H1 (cell line): ENCODE measurements around the gene GPR180.

Source experiments
- CEBPB ChIP-seq: IDR thresholded peaks from 2 replicates; pipeline ENCODE4 v1.6.1; 2012; ENCODE audit warnings: low read depth, low read length
- CHD2 ChIP-seq: IDR thresholded peaks from 2 replicates; pipeline ENCODE4 v1.6.1; 2012; ENCODE audit warnings: low read length, improper control_type of control experiment
- EP300 ChIP-seq, 2 experiments: IDR thresholded peaks; 1 replicate in 1 of 2; 2 replicates in 1 of 2; pipeline ENCODE4 v1.6.1; 2011 to 2012; ENCODE audit warnings: low read depth in 2 of 2, low read length in 2 of 2, mild to moderate bottlenecking in 2 of 2, borderline replicate concordance in 1 of 2, inconsistent platforms in 1 of 2, moderate library complexity in 1 of 2
- EZH2 ChIP-seq: fragments of 200-600 bp; sonication (generic); IDR thresholded peaks from 2 replicates; pipeline ENCODE4 v1.7.1; 2012; ENCODE audit warnings: low read depth, mild to moderate bottlenecking, moderate library complexity, low read length, inconsistent platforms; ENCODE audit not compliant: severe bottlenecking
- GABPA ChIP-seq: IDR thresholded peaks from 2 replicates; pipeline ENCODE4 v1.6.1; 2011; ENCODE audit warnings: mild to moderate bottlenecking, low read length, moderate library complexity, borderline replicate concordance; ENCODE audit not compliant: insufficient read depth
- GTF2F1 ChIP-seq: IDR thresholded peaks from 2 replicates; pipeline ENCODE4 v1.6.1; 2012; ENCODE audit warnings: low read depth, low read length, improper control_type of control experiment, borderline replicate concordance
- MAFK ChIP-seq: IDR thresholded peaks from 2 replicates; pipeline ENCODE4 v1.6.1; 2012; ENCODE audit warnings: low read depth, mild to moderate bottlenecking, improper control_type of control experiment, low read length
- POLR2A ChIP-seq, 2 experiments: IDR thresholded peaks; 1 replicate in 1 of 2; 2 replicates in 1 of 2; pipeline ENCODE4 v1.6.1; 2011; ENCODE audit warnings: low read depth in 2 of 2, low read length in 2 of 2, mild to moderate bottlenecking in 2 of 2; ENCODE audit errors: control extremely low read depth in 1 of 2
- POU5F1 ChIP-seq: IDR thresholded peaks from 2 replicates; pipeline ENCODE4 v1.6.1; 2011; ENCODE audit warnings: low read depth, mild to moderate bottlenecking, low read length, moderate library complexity
- RFX5 ChIP-seq: IDR thresholded peaks from 2 replicates; pipeline ENCODE4 v1.6.1; 2011; ENCODE audit warnings: low read depth, low read length, improper control_type of control experiment, borderline replicate concordance
- SAP30 ChIP-seq: fragments of 300-600 bp; sonication (generic); IDR thresholded peaks from 2 replicates; pipeline ENCODE4 v1.7.1; 2012; ENCODE audit warnings: low read length, moderate library complexity, mild to moderate bottlenecking, inconsistent platforms; ENCODE audit not compliant: insufficient read depth, insufficient replicate concordance
- TCF12 ChIP-seq: IDR thresholded peaks from 2 replicates; pipeline ENCODE4 v1.6.1; 2011; ENCODE audit warnings: low read depth, mild to moderate bottlenecking, low read length
- TF ChIP-seq, protein P1 (sequence below), 3 experiments: IDR thresholded peaks; 1 replicate in 2 of 3; 2 replicates in 1 of 3; pipeline versions ENCODE4 v1.5.1 to v1.6.1; 2011; ENCODE audit warnings: low read length in 3 of 3, mild to moderate bottlenecking in 3 of 3, inconsistent platforms in 2 of 3, low read depth in 1 of 3, moderate library complexity in 1 of 3; ENCODE audit not compliant: insufficient read depth in 1 of 3; ENCODE audit errors: control extremely low read depth in 1 of 3
- TF ChIP-seq, protein P2 (sequence below): IDR thresholded peaks from 2 replicates; pipeline ENCODE4 v1.6.1; 2012; ENCODE audit warnings: inconsistent platforms

GRCh38 chr13:94683409-94683808, 81.8 kb downstream of the GPR180 start:
- TF ChIP-seq GTF2F1 = no peak
- TF ChIP-seq, protein P1, sequence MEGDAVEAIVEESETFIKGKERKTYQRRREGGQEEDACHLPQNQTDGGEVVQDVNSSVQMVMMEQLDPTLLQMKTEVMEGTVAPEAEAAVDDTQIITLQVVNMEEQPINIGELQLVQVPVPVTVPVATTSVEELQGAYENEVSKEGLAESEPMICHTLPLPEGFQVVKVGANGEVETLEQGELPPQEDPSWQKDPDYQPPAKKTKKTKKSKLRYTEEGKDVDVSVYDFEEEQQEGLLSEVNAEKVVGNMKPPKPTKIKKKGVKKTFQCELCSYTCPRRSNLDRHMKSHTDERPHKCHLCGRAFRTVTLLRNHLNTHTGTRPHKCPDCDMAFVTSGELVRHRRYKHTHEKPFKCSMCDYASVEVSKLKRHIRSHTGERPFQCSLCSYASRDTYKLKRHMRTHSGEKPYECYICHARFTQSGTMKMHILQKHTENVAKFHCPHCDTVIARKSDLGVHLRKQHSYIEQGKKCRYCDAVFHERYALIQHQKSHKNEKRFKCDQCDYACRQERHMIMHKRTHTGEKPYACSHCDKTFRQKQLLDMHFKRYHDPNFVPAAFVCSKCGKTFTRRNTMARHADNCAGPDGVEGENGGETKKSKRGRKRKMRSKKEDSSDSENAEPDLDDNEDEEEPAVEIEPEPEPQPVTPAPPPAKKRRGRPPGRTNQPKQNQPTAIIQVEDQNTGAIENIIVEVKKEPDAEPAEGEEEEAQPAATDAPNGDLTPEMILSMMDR (IDR thresholded peaks at IDR 0.05; ENCODE audit: control extremely low read depth in 1 of 3, insufficient read depth in 1 of 3, low read depth in 1 of 3, low read length in 3 of 3) = no peak
- TF ChIP-seq EP300 (IDR thresholded peaks at IDR 0.05; ENCODE audit: borderline replicate concordance in 1 of 2, low read depth in 2 of 2, low read length in 2 of 2) = no peak
- TF ChIP-seq EZH2 = no peak
- no peak for TF ChIP-seq CHD2
- TF ChIP-seq POLR2A (IDR thresholded peaks at IDR 0.05; ENCODE audit: control extremely low read depth in 1 of 2, low read depth in 2 of 2, low read length in 2 of 2) = no peak
- no peak for TF ChIP-seq CEBPB
- no peak for TF ChIP-seq SAP30
- TF ChIP-seq TCF12 = no peak
- no peak for TF ChIP-seq POU5F1
- TF ChIP-seq RFX5 = no peak
- TF ChIP-seq, protein P2, sequence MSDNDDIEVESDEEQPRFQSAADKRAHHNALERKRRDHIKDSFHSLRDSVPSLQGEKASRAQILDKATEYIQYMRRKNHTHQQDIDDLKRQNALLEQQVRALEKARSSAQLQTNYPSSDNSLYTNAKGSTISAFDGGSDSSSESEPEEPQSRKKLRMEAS = no peak
- no peak for TF ChIP-seq GABPA
- TF ChIP-seq MAFK = no peak
